HL-60 (cell line): Measurements from ENCODE around the gene NDUFAF2.

Source experiments
- CTCF ChIP-seq: IDR thresholded peaks from one replicate; pipeline ENCODE4 v1.5.1; 2011; ENCODE audit warnings: low read length, control low read depth, inconsistent platforms; ENCODE audit not compliant: insufficient read depth
- GABPA ChIP-seq: IDR thresholded peaks from 2 replicates; pipeline ENCODE4 v1.6.1; 2012; ENCODE audit warnings: low read depth
- POLR2AphosphoS5 ChIP-seq: IDR thresholded peaks from 2 replicates; pipeline ENCODE4 v1.6.1; 2012; ENCODE audit warnings: low read depth
- REST ChIP-seq: IDR thresholded peaks from 2 replicates; pipeline ENCODE4 v1.6.1; 2012; ENCODE audit warnings: low read depth; ENCODE audit not compliant: insufficient replicate concordance

- TF ChIP-seq REST (no peak), CTCF (no peak), GABPA (no peak), POLR2AphosphoS5 (no peak)
Observed at GRCh38 chr5:61100437-61100836, 155.4 kb downstream of the NDUFAF2 start.
